Omental fat pad (tissue), 4 donors: ENCODE measurements around the gene SGK1. TPM values are rescaled to one million over a fixed set of nuclear protein-coding genes. Genes with fewer than 3 reads are reported as not detected.

Experiments
- ATAC-seq: fragments of 150-250 bp; one replicate; pipeline ENCODE4 v1.9.1; 2016; ENCODE audit warnings: mild to moderate bottlenecking, moderate library complexity; ENCODE audit not compliant: low FRiP score
- DNase-seq: peaks from one replicate; pipeline ENCODE4 v3.0.0-alpha.2; 2019; ENCODE audit warnings: low spot score
- total RNA-seq, 4 donors: library from RNA; depleted of rRNA; stranded (reverse); fragments of >200 nt; gene quantifications; one replicate each; pipeline ENCODE4 v1.1.0, GENCODE V29; 2016
- TF ChIP-seq, protein P1 (sequence below), 3 donors: fragments of 450-650 bp; IDR thresholded peaks; one replicate each; pipeline ENCODE4 v1.5.1; 2016 to 2017; ENCODE audit warnings: antibody characterized with exemption in 3 of 3, mild to moderate bottlenecking in 3 of 3, moderate library complexity in 2 of 3

Gene SGK1
- total RNA-seq, 4 donors from 2014 or later, result 355 to 1,386 (median 540) TPM

DNA sequence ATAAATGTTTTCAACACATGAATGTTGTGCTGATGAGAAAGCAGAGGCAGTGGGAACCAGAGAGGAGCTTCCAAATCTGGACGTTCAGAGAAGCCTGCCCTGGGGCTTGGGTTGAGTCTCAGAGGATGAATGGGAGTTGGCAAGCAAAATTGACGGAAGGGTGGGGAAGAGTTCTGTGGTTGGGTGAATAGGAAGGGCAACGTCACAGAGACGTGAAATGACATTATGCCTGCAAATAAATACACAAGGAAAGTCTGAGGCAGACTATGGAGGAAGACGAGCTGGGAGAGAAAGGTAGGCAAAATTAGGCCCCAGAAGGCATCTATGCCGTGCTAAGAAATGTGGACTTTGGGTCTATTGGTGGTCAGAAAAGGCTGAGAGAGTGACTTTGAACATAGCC is 25.2 kb upstream of the SGK1 start:
- DNase-seq, result no peak
- TF ChIP-seq, protein P1, sequence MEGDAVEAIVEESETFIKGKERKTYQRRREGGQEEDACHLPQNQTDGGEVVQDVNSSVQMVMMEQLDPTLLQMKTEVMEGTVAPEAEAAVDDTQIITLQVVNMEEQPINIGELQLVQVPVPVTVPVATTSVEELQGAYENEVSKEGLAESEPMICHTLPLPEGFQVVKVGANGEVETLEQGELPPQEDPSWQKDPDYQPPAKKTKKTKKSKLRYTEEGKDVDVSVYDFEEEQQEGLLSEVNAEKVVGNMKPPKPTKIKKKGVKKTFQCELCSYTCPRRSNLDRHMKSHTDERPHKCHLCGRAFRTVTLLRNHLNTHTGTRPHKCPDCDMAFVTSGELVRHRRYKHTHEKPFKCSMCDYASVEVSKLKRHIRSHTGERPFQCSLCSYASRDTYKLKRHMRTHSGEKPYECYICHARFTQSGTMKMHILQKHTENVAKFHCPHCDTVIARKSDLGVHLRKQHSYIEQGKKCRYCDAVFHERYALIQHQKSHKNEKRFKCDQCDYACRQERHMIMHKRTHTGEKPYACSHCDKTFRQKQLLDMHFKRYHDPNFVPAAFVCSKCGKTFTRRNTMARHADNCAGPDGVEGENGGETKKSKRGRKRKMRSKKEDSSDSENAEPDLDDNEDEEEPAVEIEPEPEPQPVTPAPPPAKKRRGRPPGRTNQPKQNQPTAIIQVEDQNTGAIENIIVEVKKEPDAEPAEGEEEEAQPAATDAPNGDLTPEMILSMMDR (IDR thresholded peaks at IDR 0.05), result no peak
- no peak for ATAC-seq

DNA sequence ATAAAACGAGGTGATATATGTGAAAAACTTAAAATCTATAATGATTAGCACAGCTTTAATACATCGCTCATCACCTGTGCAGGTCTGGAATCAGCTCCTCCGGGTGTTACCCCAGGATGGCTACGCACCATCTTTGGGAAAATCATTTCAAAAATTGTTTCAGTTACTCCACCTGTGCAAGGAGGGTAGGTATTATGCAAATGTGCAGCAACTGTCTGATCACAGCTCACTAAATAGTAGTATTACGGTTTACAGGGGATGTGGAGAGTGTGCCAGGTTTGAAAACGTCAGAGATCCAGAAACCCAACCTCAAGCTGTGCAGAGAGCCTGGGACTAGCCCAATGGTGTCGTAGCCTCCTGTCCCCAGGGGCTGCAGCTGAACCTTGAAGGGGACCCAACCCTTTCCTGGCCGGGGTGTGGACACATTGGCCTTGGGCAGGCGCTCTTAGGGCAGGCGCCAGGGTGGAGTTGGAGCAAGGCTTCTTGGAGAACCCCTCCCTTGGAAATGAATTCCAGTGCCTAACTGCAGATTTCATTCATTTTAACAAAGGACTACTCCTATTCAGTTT is 24.2 kb upstream of the SGK1 start:
- no peak for DNase-seq
- TF ChIP-seq, protein P1 (IDR thresholded peaks at IDR 0.05), result no peak

DNA sequence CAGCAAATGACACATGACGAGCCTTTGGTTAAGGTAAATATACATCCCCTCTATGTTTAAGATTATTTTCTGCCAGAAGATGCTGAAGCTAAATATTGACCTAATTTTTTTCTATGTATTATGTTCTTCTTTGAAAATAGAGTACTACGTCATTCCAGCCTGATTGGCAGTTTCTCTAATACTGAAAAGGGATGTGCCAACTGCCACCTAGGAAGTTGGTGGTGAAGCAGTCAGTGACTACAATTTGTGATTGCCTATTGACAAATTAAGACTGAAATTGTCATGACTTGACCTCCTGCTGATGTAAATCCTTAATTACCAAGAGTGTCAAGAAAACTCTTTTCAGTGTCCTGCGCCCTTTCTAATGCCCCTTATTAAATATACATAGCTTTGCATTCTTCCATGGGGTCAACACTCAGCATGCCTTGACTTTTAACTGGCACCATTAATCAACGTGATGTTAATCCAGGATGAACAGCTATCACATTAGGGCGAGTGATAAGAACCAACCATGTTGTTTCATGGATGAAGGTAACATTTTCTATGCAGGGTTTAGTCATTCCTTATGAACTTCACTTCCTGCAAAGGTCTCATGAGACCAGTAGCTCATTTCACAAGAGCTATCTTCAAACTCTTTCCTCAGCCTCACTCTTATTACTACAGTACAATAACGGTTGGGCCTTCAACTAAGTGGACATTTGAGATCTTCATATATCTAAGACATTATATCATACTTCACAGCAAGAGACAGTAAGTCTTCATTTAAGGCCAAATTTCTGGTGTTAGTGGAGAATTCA is 22.5 kb upstream of the SGK1 start:
- ATAC-seq, result no peak
- DNase-seq, result no peak
- TF ChIP-seq, protein P1 (IDR thresholded peaks at IDR 0.05), result no peak

More for the DNA sequence above, 24.2 kb upstream of the SGK1 start:
- ATAC-seq, result no peak

DNA sequence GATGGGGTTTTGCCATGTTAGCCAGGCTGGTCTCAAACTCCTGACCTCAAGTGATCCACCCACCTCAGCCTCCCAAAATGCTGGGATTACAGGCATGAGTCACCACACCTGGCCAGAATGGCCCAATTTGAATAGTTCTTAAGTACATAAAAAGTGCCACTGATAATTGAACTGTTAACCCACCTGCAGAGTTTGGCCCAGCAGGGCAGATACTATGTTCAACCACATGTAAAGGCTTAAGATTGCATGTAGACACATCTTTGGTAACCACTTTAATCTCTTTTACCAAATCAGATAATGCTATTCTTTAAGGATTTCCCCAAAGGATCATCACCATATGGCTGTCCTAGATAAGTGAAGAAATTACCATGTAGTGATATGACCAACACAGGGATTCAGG is 21.3 kb upstream of the SGK1 start:
- TF ChIP-seq, protein P1 (IDR thresholded peaks at IDR 0.05), result no peak
- no peak for DNase-seq
- ATAC-seq, result no peak

DNA sequence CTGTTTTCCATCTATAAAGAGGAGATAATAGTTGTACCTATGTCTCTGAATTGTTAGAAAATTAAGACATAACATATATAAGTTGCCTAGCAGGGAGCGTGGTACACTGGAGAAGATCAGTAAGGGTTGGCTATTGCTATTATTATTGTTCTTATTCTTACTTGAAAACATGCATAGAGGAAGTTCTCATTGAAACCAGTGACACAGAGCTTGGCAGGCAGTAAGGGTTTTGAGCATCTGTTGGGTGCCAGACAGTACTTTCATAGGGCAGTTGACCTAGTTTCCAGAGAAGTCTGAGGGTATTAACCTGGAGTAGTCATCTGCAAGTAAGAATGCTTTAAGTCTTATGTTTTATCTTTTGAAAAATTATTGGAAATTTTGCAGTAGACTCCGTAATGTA is 13.3 kb upstream of the SGK1 start:
- TF ChIP-seq, protein P1 (IDR thresholded peaks at IDR 0.05), result no peak
- no peak for ATAC-seq
- DNase-seq, result no peak

DNA sequence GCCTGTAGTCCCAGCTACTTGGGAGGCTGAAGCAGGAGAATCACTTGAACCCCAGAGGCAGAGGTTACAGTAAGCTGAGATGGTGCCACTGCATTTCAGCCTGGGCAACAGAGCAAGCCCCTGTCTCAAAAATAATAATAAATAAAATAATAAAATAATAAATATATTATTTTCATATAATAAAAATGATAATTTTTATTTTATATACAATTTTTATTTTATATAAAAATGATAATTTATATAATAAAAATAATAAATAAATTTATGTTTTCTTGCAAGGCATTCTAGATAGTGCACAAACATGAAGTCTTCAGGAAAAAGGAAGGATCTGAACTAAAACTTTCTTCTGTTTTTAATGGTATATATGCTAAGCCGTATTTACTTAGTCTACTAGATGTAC is 12.6 kb upstream of the SGK1 start:
- TF ChIP-seq, protein P1 (IDR thresholded peaks at IDR 0.05), result no peak
- ATAC-seq (no peak), DNase-seq (no peak)

GRCh38 chr6:134328792-134329191 is 10.9 kb upstream of the SGK1 start:
- DNase-seq (no peak), ATAC-seq (no peak)
- TF ChIP-seq, protein P1 (IDR thresholded peaks at IDR 0.05), result no peak
